GM12878 (cell line): ENCODE data around the gene DLG1. TPM values are rescaled to one million over a fixed set of nuclear protein-coding genes. Genes with fewer than 3 reads are reported as not detected.

Experiments
- ATAC-seq: fragments of 200-7000 bp; cut with Tn5 transposase; 3 replicates; pipeline ENCODE4 v1.9.1; 2020; ENCODE audit warnings: mild to moderate bottlenecking, moderate library complexity
- BruUV-seq: library from RNA; stranded (reverse); fragments of 400-500 nt; replicated peaks from 2 replicates; lab custom pipeline; 2021; lab: Mats Ljungman, UMichigan
- CTCF ChIA-PET: fragments of 300-600 bp; sonication (Branson Sonifier 250); formaldehyde crosslinking; extraction: SDS; loops from one replicate; lab custom pipeline; 2021; ENCODE audit warnings: inconsistent platforms; lab: Yijun Ruan, JAX
- POLR2A ChIA-PET: fragments of 350-600 bp; formaldehyde crosslinking; extraction: SDS; loops from one replicate; lab custom pipeline; 2021; ENCODE audit warnings: inconsistent platforms; lab: Charles Lee
- RAD21 ChIA-PET: fragments of 300-600 bp; sonication (Branson Sonifier 250); formaldehyde crosslinking; loops from one replicate; lab custom pipeline; 2023; ENCODE audit warnings: antibody characterized with exemption; ENCODE audit not compliant: unreplicated experiment; lab: Charles Lee
- SMC1A ChIA-PET: fragments of 300-600 bp; sonication (Branson Sonifier 250); formaldehyde crosslinking; loops from one replicate; lab custom pipeline; 2023; ENCODE audit not compliant: unreplicated experiment, uncharacterized antibody; lab: Charles Lee
- DNase-seq: peaks from one replicate; pipeline ENCODE4 v3.0.0-alpha.2; 2011; ENCODE audit warnings: low read depth, low spot score
- FAIRE-seq: peaks from 3 replicates; lab custom pipeline; 2011; peaks lifted over from hg19 to GRCh38; lab: Jason Lieb, UNC
- H2AFZ ChIP-seq: 2 replicates; pipeline ENCODE4 v1.6.0; 2011; ENCODE audit warnings: low read depth, low read length, control low read depth; ENCODE audit not compliant: control insufficient read depth
- H3K27ac ChIP-seq: 2 replicates; pipeline ENCODE4 v1.5.1; 2011; ENCODE audit warnings: control low read depth; ENCODE audit not compliant: control insufficient read depth, insufficient read depth
- H3K27me3 ChIP-seq, 2 experiments: replicated peaks in 1 of 2; 2 replicates each; pipeline versions ENCODE4 v1.6.0 to v1.6.1; 2011; ENCODE audit warnings: low read length in 1 of 2; ENCODE audit not compliant: control insufficient read depth in 2 of 2, insufficient read depth in 2 of 2
- H3K36me3 ChIP-seq, 2 experiments: 2 replicates each; pipeline ENCODE4 v1.5.1; 2011; ENCODE audit warnings: low read length in 1 of 2; ENCODE audit not compliant: control insufficient read depth in 2 of 2, insufficient read depth in 2 of 2
- H3K4me1 ChIP-seq: 2 replicates; pipeline ENCODE4 v1.6.1; 2011; ENCODE audit warnings: mild to moderate bottlenecking, low read length, moderate library complexity, mixed read lengths; ENCODE audit not compliant: control insufficient read depth, insufficient read depth
- H3K4me2 ChIP-seq: 2 replicates; pipeline ENCODE4 v1.6.0; 2011; ENCODE audit warnings: control low read depth; ENCODE audit not compliant: control insufficient read depth, insufficient read depth
- H3K4me3 ChIP-seq: fragments of 200-600 bp; sonication (generic); 2 replicates; pipeline ENCODE4 v1.5.1; 2016
- H3K79me2 ChIP-seq: 2 replicates; pipeline ENCODE4 v1.6.0; 2011; ENCODE audit warnings: low read length; ENCODE audit not compliant: control insufficient read depth, insufficient read depth
- H3K9ac ChIP-seq: 2 replicates; pipeline ENCODE4 v1.8.0; 2011; ENCODE audit warnings: low read length, control low read depth, mixed read lengths; ENCODE audit not compliant: control insufficient read depth, insufficient read depth
- H3K9me3 ChIP-seq: replicated peaks from 3 replicates; pipeline ENCODE4 v1.5.1; 2011; ENCODE audit warnings: mild to moderate bottlenecking, low read length; ENCODE audit not compliant: control insufficient read depth, insufficient read depth
- H4K20me1 ChIP-seq: 2 replicates; pipeline ENCODE4 v1.6.0; 2011; ENCODE audit not compliant: control insufficient read depth, insufficient read depth
- BHLHE40 ChIP-seq, 2 experiments: fragments of 450-650 bp in 1 of 2; IDR thresholded peaks; 2 replicates each; pipeline ENCODE4 v1.6.1; 2011 to 2017; ENCODE audit warnings: low read depth in 2 of 2, borderline replicate concordance in 1 of 2, improper control_type of control experiment in 1 of 2, low read length in 1 of 2, mild to moderate bottlenecking in 1 of 2
- EED ChIP-seq: sonication (generic); IDR thresholded peaks from 2 replicates; pipeline ENCODE4 v1.6.1; 2016; ENCODE audit warnings: antibody characterized with exemption, low read depth
- HDAC6 ChIP-seq: fragments of 200-600 bp; sonication (generic); IDR thresholded peaks from one replicate; pipeline ENCODE4 v1.8.0; 2017; ENCODE audit warnings: antibody characterized with exemption; ENCODE audit not compliant: unreplicated experiment
- IKZF2 ChIP-seq, 2 experiments: fragments of 450-650 bp; IDR thresholded peaks; 2 replicates each; pipeline ENCODE4 v1.6.1; 2017; ENCODE audit warnings: mild to moderate bottlenecking in 2 of 2, moderate library complexity in 2 of 2
- MEF2A ChIP-seq: IDR thresholded peaks from 2 replicates; pipeline ENCODE4 v1.6.1; 2011; ENCODE audit warnings: low read depth, mild to moderate bottlenecking, low read length, moderate library complexity; ENCODE audit not compliant: insufficient read depth
- MXI1 ChIP-seq: fragments of 150-350 bp; IDR thresholded peaks from 2 replicates; pipeline ENCODE4 v1.6.1; 2011; ENCODE audit warnings: low read depth, mild to moderate bottlenecking, inconsistent platforms, low read length, improper control_type of control experiment
- NBN ChIP-seq: fragments of 450-650 bp; IDR thresholded peaks from 2 replicates; pipeline ENCODE4 v1.6.1; 2016
- NFIC ChIP-seq: IDR thresholded peaks from 2 replicates; pipeline ENCODE4 v1.6.1; 2012; ENCODE audit warnings: low read depth, mild to moderate bottlenecking, inconsistent platforms, low read length, moderate library complexity
- POLR2AphosphoS5 ChIP-seq: IDR thresholded peaks from 2 replicates; pipeline ENCODE4 v1.6.1; 2011; ENCODE audit warnings: mild to moderate bottlenecking, low read length, inconsistent platforms
- RUNX3 ChIP-seq: IDR thresholded peaks from 2 replicates; pipeline ENCODE4 v1.6.1; 2012; ENCODE audit warnings: low read length, inconsistent platforms
- TCF7 ChIP-seq: IDR thresholded peaks from 2 replicates; pipeline ENCODE4 v1.6.1; 2014; ENCODE audit warnings: antibody characterized with exemption, borderline replicate concordance
- WRNIP1 ChIP-seq: IDR thresholded peaks from 2 replicates; pipeline ENCODE4 v1.6.1; 2011; ENCODE audit warnings: low read depth, low read length, improper control_type of control experiment, borderline replicate concordance
- ZNF622 ChIP-seq: fragments of 450-650 bp; IDR thresholded peaks from 2 replicates; pipeline ENCODE4 v1.6.1; 2017; ENCODE audit warnings: mild to moderate bottlenecking, inconsistent platforms
- WGBS: methylation state at CpG from one replicate; pipeline ENCODE4 v1.1.6; 2016; ENCODE audit warnings: low lambda C conversion rate; ENCODE audit not compliant: insufficient replicate concordance, insufficient coverage; ENCODE audit errors: missing lambda C conversion rate; 5-methylcytosine and 5-hydroxymethylcytosine counted together
- in situ Hi-C: fragments of 300-500 bp; cut with MboI; formaldehyde crosslinking; loops from 9 replicates; pipeline ENCODE4 v1.14.3; 2018; ENCODE audit warnings: mixed read lengths
- intact Hi-C: fragments of 100-400 bp; cut with micrococcal nuclease; formaldehyde crosslinking; loops from one replicate; pipeline ENCODE4 v1.14.2; 2022; ENCODE audit not compliant: unreplicated experiment
- polyA plus RNA-seq, 11 experiments: library from polyadenylated mRNA; depleted of rRNA in 4 of 11; unstranded in 6 of 11; stranded (reverse) in 5 of 11; fragments of >200 nt; fragmentation: Nextera tagmentation in 4 of 11; fragmentation: Illumina TruSeq in 1 of 11; extraction: Ambion mirVana in 4 of 11; extraction: Trizol in 1 of 11; gene quantifications; 1 replicate in 1 of 11; 2 replicates in 10 of 11; pipeline versions ENCODE4 v1.2.1 to v1.2.3, GENCODE V29; 2011 to 2016; ENCODE audit warnings: inconsistent platforms in 2 of 11, missing spikeins in 2 of 11, low read depth in 1 of 11
- total RNA-seq, 4 experiments: library from RNA; depleted of rRNA in 3 of 4; stranded (reverse); fragments of >200 nt in 3 of 4; fragmentation: Illumina TruSeq in 1 of 4; extraction: Trizol in 1 of 4; gene quantifications; 2 replicates each; pipeline versions ENCODE4 v1.2.1 to v1.2.3, GENCODE V29; 2013 to 2021
- TF ChIP-seq, protein P1 (sequence below): fragments of 450-650 bp; IDR thresholded peaks from 2 replicates; pipeline ENCODE4 v1.6.1; 2014; ENCODE audit warnings: mild to moderate bottlenecking
- TF ChIP-seq, protein P2 (sequence below): fragments of 450-650 bp; IDR thresholded peaks from 2 replicates; pipeline ENCODE4 v1.6.1; 2017; ENCODE audit warnings: borderline replicate concordance
- TF ChIP-seq, protein P3 (sequence below): fragments of 450-650 bp; IDR thresholded peaks from 2 replicates; pipeline ENCODE4 v1.6.1; 2017; ENCODE audit warnings: antibody characterized with exemption, mild to moderate bottlenecking, moderate library complexity
- TF ChIP-seq, protein P4 (sequence below): fragments of 450-650 bp; IDR thresholded peaks from 2 replicates; pipeline ENCODE4 v1.6.1; 2017; ENCODE audit warnings: mild to moderate bottlenecking, low read depth, inconsistent platforms; ENCODE audit not compliant: poor library complexity, severe bottlenecking

Gene DLG1
- total and polyA plus RNA-seq, 10 of the 15 experiments (the other 5 are each of a cell fraction or from before 2014, with no cell fraction given), result 9.2 to 63.1 (median 40.1) TPM

DNA sequence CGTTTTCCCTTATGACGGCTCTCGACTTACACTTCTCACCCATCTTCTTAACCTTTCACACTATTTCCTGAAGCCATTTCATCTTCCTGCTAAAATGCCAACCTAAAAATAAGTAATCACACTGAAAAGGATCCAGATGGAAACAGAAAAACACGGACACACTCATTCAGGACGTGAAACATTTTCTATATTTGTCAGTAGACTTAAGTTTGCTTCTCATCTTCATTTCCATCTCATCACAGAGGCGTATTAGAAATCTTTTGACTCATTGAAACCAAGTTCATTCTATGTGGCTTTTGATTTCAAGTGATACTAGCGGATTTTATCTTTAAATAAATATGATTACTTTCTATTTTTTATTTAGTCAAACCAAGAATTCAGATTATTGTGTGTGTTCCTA, 27.4 kb upstream of the DLG1 start (continued):
- TF ChIP-seq HDAC6, result no peak
- no peak for TF ChIP-seq WRNIP1
- TF ChIP-seq, protein P1, sequence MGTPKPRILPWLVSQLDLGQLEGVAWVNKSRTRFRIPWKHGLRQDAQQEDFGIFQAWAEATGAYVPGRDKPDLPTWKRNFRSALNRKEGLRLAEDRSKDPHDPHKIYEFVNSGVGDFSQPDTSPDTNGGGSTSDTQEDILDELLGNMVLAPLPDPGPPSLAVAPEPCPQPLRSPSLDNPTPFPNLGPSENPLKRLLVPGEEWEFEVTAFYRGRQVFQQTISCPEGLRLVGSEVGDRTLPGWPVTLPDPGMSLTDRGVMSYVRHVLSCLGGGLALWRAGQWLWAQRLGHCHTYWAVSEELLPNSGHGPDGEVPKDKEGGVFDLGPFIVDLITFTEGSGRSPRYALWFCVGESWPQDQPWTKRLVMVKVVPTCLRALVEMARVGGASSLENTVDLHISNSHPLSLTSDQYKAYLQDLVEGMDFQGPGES, result no peak
- TF ChIP-seq RUNX3, result no peak
- TF ChIP-seq, protein P2, sequence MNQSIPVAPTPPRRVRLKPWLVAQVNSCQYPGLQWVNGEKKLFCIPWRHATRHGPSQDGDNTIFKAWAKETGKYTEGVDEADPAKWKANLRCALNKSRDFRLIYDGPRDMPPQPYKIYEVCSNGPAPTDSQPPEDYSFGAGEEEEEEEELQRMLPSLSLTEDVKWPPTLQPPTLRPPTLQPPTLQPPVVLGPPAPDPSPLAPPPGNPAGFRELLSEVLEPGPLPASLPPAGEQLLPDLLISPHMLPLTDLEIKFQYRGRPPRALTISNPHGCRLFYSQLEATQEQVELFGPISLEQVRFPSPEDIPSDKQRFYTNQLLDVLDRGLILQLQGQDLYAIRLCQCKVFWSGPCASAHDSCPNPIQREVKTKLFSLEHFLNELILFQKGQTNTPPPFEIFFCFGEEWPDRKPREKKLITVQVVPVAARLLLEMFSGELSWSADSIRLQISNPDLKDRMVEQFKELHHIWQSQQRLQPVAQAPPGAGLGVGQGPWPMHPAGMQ, result no peak
- TF ChIP-seq BHLHE40 (IDR thresholded peaks at IDR 0.05; ENCODE audit: borderline replicate concordance in 1 of 2, low read depth in 2 of 2, low read length in 1 of 2), result no peak
- no peak for TF ChIP-seq IKZF2 (IDR thresholded peaks at IDR 0.05)
- peak; percentile 47; the same call in 1 of the 2 replicates for TF ChIP-seq NFIC

DNA sequence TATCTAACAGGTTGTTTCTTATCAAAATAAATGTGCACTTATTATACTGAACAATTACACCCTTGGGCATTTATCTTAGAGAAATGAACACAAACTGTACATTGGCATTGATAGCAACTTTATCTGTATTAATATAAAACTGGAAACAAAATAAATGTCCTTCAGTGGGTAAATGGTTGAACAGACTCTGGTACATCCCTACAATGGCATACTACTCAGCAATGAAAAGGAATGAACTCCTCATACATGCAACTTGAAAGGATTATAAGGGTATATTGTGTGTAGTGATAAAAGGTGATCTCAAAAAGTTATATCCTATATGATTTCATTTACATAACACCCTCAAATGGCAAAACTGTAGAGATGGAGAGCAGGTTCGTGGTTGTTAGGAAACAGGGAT, 23.7 kb upstream of the DLG1 start:
- ChIA-PET POLR2A (interaction anchor here (0.9 kb wide), 1 partner anchor 10 kb away, joined by 3 read pairs; no protein-coding TSS in a partner anchor), CTCF (no interaction called here), RAD21 (no interaction called here), SMC1A (no interaction called here)
- in situ Hi-C loops (no loop called here), intact Hi-C loops (no loop called here)
- Histone ChIP-seq H3K36me3 (no peaks in the 10 kb centered on the region), H3K4me3 (no peak overlapping the region), H3K27ac (no peak overlapping the region), H2AFZ (no peak overlapping the region), H3K27me3 (peaks cover 0 to 2% of the 10 kb centered on the region in 2 experiments; a peak in 1 of 4 replicates), H3K4me2 (no peak overlapping the region), H3K9ac (no peak overlapping the region), H3K4me1 (no peaks in the 10 kb centered on the region), H3K9me3 (no peaks in the 10 kb centered on the region; the same call in 2 of the 3 replicates), H4K20me1 (no peaks in the 10 kb centered on the region), H3K79me2 (no peaks in the 10 kb centered on the region)
- no TSS peak for BruUV-seq
- ATAC-seq, result no peak
- FAIRE-seq, result no peak
- WGBS, result 57% methylated on average over 1 of the region's 1 CpG
- DNase-seq, result no peak
- no peak for TF ChIP-seq TCF7
- no peak for TF ChIP-seq POLR2AphosphoS5
- TF ChIP-seq, protein P3, sequence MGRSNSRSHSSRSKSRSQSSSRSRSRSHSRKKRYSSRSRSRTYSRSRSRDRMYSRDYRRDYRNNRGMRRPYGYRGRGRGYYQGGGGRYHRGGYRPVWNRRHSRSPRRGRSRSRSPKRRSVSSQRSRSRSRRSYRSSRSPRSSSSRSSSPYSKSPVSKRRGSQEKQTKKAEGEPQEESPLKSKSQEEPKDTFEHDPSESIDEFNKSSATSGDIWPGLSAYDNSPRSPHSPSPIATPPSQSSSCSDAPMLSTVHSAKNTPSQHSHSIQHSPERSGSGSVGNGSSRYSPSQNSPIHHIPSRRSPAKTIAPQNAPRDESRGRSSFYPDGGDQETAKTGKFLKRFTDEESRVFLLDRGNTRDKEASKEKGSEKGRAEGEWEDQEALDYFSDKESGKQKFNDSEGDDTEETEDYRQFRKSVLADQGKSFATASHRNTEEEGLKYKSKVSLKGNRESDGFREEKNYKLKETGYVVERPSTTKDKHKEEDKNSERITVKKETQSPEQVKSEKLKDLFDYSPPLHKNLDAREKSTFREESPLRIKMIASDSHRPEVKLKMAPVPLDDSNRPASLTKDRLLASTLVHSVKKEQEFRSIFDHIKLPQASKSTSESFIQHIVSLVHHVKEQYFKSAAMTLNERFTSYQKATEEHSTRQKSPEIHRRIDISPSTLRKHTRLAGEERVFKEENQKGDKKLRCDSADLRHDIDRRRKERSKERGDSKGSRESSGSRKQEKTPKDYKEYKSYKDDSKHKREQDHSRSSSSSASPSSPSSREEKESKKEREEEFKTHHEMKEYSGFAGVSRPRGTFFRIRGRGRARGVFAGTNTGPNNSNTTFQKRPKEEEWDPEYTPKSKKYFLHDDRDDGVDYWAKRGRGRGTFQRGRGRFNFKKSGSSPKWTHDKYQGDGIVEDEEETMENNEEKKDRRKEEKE, result no peak
- no peak for TF ChIP-seq MEF2A
- TF ChIP-seq, protein P4, sequence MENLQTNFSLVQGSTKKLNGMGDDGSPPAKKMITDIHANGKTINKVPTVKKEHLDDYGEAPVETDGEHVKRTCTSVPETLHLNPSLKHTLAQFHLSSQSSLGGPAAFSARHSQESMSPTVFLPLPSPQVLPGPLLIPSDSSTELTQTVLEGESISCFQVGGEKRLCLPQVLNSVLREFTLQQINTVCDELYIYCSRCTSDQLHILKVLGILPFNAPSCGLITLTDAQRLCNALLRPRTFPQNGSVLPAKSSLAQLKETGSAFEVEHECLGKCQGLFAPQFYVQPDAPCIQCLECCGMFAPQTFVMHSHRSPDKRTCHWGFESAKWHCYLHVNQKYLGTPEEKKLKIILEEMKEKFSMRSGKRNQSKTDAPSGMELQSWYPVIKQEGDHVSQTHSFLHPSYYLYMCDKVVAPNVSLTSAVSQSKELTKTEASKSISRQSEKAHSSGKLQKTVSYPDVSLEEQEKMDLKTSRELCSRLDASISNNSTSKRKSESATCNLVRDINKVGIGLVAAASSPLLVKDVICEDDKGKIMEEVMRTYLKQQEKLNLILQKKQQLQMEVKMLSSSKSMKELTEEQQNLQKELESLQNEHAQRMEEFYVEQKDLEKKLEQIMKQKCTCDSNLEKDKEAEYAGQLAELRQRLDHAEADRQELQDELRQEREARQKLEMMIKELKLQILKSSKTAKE, result no peak
- TF ChIP-seq EED, result no peak
- no peak for TF ChIP-seq ZNF622
- TF ChIP-seq NBN, result no peak
- TF ChIP-seq MXI1, result no peak
